H1 (cell line): ENCODE data around the gene CSNK1G3.

Experiments used
- CREB1 ChIP-seq: IDR thresholded peaks from 2 replicates; pipeline ENCODE4 v1.6.1; 2012; ENCODE audit warnings: inconsistent platforms
- HDAC2 ChIP-seq, 2 experiments: fragments of 300-600 bp in 1 of 2; sonication (generic) in 1 of 2; IDR thresholded peaks; 2 replicates each; pipeline ENCODE4 v1.6.1; 2011 to 2012; ENCODE audit warnings: low read depth in 2 of 2, low read length in 2 of 2, mild to moderate bottlenecking in 2 of 2, moderate library complexity in 2 of 2, borderline replicate concordance in 1 of 2, inconsistent platforms in 1 of 2
- NRF1 ChIP-seq: IDR thresholded peaks from 2 replicates; pipeline ENCODE4 v1.6.1; 2011; ENCODE audit warnings: mild to moderate bottlenecking, low read depth, low read length, improper control_type of control experiment
- TF ChIP-seq, protein P1 (sequence below), 3 experiments: IDR thresholded peaks; 1 replicate in 2 of 3; 2 replicates in 1 of 3; pipeline versions ENCODE4 v1.5.1 to v1.6.1; 2011; ENCODE audit warnings: low read length in 3 of 3, mild to moderate bottlenecking in 3 of 3, inconsistent platforms in 2 of 3, low read depth in 1 of 3, moderate library complexity in 1 of 3; ENCODE audit not compliant: insufficient read depth in 1 of 3; ENCODE audit errors: control extremely low read depth in 1 of 3

DNA sequence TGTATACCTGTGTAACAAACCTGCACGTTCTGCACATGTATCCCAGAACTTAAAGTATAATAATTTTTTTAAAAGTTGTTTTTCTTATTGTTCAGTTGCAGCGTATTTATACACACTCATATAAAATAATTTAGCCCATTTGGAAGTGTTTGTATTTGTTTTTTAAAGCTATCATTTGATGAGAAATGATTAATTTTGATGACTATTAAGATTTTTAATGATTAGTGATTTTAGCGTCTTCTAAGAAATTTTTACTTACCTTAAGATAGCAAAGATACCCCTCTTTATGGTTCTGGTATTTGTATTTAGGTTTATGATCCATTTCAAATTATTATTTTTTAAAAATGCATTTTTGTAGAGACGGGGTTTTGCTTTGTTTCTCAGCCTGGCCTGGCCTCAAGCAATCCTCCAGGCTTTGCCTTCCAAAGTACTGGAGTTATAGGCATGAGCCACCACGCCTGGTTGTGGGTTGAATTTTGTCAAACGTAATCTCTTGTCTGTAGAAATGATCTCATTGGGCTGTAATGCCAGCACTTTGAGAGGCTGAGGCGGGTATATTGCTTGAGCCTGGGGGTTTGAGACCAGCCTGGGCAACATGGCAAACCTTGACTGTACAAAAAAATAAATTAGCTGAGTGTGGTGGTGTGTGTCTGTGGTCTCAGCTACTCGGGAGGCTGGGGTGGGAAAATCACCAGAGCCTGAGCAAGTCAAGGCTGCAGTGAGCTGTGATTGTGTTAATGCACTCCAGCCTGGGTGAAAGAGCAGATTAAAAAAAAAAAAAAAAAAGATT, 26.9 kb downstream of the CSNK1G3 start:
- TF ChIP-seq HDAC2 (IDR thresholded peaks at IDR 0.05; ENCODE audit: borderline replicate concordance in 1 of 2, low read depth in 2 of 2, low read length in 2 of 2), result no peak
- no peak for TF ChIP-seq CREB1
- TF ChIP-seq, protein P1, sequence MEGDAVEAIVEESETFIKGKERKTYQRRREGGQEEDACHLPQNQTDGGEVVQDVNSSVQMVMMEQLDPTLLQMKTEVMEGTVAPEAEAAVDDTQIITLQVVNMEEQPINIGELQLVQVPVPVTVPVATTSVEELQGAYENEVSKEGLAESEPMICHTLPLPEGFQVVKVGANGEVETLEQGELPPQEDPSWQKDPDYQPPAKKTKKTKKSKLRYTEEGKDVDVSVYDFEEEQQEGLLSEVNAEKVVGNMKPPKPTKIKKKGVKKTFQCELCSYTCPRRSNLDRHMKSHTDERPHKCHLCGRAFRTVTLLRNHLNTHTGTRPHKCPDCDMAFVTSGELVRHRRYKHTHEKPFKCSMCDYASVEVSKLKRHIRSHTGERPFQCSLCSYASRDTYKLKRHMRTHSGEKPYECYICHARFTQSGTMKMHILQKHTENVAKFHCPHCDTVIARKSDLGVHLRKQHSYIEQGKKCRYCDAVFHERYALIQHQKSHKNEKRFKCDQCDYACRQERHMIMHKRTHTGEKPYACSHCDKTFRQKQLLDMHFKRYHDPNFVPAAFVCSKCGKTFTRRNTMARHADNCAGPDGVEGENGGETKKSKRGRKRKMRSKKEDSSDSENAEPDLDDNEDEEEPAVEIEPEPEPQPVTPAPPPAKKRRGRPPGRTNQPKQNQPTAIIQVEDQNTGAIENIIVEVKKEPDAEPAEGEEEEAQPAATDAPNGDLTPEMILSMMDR (IDR thresholded peaks at IDR 0.05; ENCODE audit: control extremely low read depth in 1 of 3, insufficient read depth in 1 of 3, low read depth in 1 of 3, low read length in 3 of 3), result no peak
- no peak for TF ChIP-seq NRF1
